Stimulated activated CD4-positive, alpha-beta T cell treated with anti-CD3 and anti-CD28 coated beads, Interleukin-4, amount 100 ng/mL, for 1 hour (primary cell): ENCODE measurements around the gene CD8B2.
"Not testable (repeated sequence)": the region's sequence is repeated elsewhere in the genome, so short reads cannot be mapped to it uniquely, and the experiment has no call there.

Source experiments
- DNase-seq: peaks from one replicate; pipeline ENCODE4 v3.0.0-alpha.2; 2020

Gene CD8B2

DNA sequence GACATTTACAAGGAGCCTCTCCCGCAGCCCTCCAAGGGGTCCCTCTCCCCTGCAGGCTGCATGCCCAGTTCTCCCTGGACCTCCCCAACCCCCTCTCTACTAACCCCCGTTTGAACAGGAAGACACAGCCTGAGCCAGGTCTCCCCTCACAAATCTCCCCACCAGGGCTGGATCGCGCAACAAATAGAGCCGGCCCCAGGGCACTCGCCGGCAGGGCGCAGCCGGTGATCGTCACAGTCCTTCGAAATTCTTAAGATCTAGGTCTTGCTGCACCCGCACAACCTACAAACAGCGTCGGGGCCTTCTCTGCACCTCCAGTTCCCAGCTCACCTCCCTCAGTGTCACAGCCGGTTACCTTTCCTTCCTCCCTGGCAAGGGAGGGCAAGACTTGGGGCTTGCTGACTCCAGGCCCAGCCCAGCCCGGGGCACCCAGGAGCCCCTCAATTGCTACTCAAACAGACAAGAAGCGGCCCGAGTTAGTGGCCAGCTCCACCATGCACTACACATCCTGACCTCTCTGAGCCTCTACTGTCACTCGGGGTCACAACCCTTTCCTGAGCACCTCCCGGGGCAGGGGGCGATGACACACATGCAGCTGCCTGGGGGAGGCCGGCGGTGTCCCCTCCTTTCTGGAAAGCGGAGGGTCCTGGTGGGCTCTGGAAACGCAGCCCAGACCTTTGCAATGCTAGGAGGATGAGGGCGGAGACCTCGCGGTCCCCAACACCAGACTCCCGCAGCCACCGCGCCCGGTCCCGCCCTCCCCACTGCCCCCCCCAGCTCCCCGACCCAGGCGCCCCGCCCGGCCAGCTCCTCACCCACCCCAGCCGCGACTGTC is at the start of gene CD8B2:
Gene CD8B2 (plus strand): TSS at position 814 of the 835 bp plus-strand sequence. CDS start 63 bp downstream, outside the sequence.
- not testable (repeated sequence) for DNase-seq

GRCh38 chr2:106461882-106462281 is 25.3 kb upstream of the CD8B2 start:
- DNase-seq = not testable (repeated sequence)

- DNase-seq = not testable (repeated sequence)
Observed at GRCh38 chr2:106467516-106467915, 19.6 kb upstream of the CD8B2 start.

DNA sequence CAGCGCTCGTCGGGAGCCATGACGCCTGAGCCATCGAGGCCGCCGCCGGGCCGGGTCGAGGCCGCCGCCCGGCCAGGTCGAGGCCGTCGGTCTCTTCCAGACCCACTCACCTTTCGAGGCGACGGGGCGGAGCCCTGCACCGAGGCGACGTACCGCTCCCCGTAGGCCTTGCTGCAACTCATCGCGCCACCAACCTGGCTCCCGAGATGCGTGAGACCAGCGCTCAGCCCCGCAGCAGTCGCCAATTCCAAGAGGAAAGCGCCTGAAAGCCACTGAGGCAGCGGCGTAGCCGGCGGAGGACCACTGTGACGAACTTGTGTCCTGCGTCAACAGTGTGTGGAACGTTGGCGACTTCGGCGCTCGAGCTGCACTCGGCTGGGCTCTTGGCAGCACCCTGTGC is 19.1 kb upstream of the CD8B2 start, which contains the start of gene RGPD3:
Gene RGPD3 (minus strand): TSS at position 307 of the 400 bp plus-strand sequence. CDS start 125 bp downstream, at position 182.
- DNase-seq = not testable (repeated sequence)

GRCh38 chr2:106470658-106471057 is 16.5 kb upstream of the CD8B2 start:
- peak; percentile 58 for DNase-seq

- not testable (repeated sequence) for DNase-seq
Observed at GRCh38 chr2:106477647-106478046, 9.5 kb upstream of the CD8B2 start.

DNA sequence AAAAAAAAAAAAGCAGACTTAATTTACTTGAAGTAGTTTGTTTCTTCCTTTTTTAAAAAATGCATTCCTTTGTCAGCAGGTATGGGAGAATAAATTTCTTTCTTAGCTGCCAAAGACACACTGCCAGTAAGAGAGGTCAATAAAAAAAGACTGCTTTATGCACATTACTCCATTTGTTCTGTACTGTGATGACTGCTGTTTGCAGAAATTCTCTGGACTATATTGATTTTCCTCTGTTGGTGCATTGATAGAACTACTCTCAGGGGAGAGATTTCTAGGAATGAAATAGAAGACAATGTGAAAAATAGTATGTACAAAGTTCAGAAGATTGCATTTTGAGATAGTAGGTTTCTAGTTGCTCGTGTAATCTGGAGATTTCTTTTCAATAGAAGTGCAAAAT is 7.6 kb upstream of the CD8B2 start:
- DNase-seq = not testable (repeated sequence)

- not testable (repeated sequence) for DNase-seq
Observed at GRCh38 chr2:106487386-106488191, 425 bp downstream of the CD8B2 start.

GRCh38 chr2:106489701-106490100 is 2.5 kb downstream of the CD8B2 start:
- DNase-seq = not testable (repeated sequence)

- not testable (repeated sequence) for DNase-seq
Observed at GRCh38 chr2:106492399-106492798, 5.2 kb downstream of the CD8B2 start.

DNA sequence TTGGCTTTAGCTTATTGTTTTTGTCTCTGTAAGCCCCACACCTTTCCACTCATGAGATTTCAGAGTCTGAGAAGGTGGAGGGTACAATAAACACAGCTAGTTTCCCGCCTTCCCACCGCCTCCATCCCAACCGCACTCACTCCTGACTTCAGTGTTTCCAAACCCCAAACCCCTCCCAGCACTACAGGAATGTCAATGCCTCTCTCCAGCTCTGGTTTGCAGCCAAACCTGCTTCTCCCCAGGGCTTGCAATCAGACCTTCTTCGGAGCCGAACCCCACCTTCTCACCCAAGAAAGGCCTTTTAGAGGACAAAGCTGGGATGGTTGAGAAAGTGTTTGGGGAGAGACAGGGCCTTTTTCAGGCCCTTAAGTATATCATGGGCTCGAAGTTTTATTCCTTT is 5.7 kb downstream of the CD8B2 start:
- DNase-seq = not testable (repeated sequence)

DNA sequence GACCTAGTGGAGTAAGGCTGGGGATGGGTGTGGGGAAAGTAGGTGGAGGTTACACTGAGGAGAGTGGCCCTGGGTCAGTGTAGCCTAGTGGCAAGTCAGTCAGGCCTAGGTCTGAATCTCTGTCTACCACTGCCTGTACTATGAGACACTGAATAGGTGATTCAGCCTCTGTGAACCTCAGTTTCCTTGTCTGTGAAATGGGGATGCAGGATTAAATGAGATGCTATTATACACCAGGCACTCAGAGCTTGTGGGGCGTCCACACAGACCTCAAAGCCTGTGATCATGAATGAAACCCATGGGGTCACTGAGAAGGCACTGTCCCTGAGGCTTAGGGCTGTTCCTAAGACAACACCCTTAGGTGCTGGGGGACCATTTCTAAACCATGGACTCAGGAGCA is 11.4 kb downstream of the CD8B2 start:
- not testable (repeated sequence) for DNase-seq

DNA sequence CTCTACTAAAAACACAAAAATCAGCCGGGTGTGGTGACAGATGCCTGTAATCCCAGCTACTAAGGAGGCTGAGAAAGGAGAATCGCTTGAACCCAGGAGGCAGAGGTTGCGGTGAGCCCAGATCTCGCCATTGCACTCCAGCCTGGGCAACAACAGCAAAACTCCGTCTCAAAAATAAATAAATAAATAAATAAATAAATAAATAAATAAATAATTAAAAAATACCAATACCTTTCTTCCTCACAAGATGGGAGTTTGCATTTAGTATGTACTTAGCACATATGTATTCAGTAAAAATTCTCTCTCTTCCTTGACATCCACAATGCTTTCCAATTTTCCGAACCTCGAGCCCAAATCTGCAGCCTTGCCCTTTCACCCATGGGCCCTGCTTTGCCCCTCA is 13.2 kb downstream of the CD8B2 start:
- DNase-seq = not testable (repeated sequence)

- not testable (repeated sequence) for DNase-seq
Observed at GRCh38 chr2:106502351-106502750, 15.2 kb downstream of the CD8B2 start.

GRCh38 chr2:106504192-106504591 is 17.0 kb downstream of the CD8B2 start:
- DNase-seq = not testable (repeated sequence)

DNA sequence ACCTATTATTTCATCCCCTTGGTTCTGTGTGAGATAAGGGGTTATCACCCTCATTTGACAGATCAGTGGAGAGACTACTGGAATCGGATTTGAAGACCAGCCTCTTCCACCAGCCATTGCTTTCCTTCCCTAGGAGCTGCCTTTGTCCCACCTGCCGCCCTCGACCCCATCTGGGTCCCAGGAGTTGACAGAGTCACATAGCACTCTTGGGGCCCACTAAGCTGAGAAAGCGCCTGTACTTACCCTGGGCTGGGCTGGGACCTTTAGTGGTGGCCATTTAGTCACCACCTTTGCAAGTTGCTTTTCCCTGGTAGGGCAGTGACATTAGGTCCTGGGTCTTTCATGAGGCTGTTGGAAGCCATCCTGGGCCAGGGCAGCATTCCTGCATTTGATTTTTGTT is 17.6 kb downstream of the CD8B2 start:
- DNase-seq = not testable (repeated sequence)

GRCh38 chr2:106506002-106506687 is 19.0 kb downstream of the CD8B2 start:
- DNase-seq = not testable (repeated sequence)

DNA sequence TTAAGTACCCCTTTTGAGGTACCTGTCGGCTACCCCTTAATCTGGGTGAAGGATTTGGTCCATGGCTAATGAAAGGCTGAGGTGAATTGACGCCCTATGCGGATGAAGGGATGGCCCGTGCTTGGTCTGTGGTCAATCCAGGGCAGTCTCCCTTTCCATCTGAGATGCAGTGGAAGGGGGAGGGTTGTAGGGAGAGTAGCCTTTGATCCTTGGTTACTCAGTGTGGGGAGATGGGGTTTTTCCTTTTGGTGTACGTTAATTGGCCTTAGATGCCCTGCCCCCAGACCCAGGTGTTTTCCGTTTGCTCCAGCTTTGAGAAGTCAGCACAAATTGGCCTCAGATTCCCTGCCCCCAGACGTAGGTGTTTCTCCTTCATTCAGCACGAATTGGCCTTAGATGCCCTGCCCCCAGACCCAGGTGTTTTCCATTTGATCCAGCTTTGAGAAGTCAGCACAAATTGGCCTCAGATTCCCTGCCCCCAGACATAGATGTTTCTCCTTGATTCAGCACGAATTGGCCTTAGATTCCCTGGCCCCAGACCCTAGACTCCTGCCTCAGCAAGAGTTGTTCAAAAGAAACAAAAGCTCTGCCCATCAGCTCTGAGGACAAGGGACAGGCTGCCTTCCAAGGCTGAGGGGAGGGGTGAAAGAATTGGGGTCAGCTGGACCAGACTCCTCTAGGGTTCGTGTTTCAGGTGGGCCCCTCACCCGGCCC is 21.7 kb downstream of the CD8B2 start:
- DNase-seq = not testable (repeated sequence)

DNA sequence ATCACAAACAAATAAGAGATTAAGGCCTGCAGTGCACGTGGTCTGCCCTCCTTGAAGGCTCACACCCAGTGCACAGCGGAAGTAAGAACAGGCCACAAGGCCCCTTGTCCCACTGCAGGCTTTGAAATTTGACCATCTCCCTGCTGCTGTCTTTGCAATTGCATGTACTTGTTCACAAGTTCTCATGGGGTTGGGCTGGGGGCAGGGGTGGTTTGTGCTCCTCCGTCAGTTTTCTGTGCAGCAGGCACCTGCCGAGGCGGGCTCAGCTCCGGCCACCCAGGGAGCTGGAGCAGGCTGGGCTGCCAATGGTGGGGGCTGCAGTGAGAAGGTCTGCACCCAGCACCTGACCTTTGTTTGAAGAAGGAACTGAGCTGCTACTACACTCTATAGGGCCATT is 22.2 kb downstream of the CD8B2 start:
- DNase-seq = not testable (repeated sequence)

- DNase-seq = not testable (repeated sequence)
Observed at GRCh38 chr2:106510791-106511190, 23.6 kb downstream of the CD8B2 start.

- peak; percentile 23 for DNase-seq
Observed at GRCh38 chr2:106511476-106511901, 24.3 kb downstream of the CD8B2 start.

GRCh38 chr2:106511934-106512333 is 24.8 kb downstream of the CD8B2 start:
- not testable (repeated sequence) for DNase-seq
